ENCODE measurements around the gene RNF123. TPM values are rescaled to one million over a fixed set of nuclear protein-coding genes. Genes with fewer than 3 reads are reported as not detected.

Gene RNF123
- total and polyA plus RNA-seq, 2 donors (not counting 1 experiment from before 2014, with no cell fraction given) = 51.8 to 69.0 TPM

GRCh38 chr3:49654176-49654825, 35.1 kb upstream of the RNF123 start:
- WGBS (ENCODE audit: insufficient coverage) = 82% methylated on average over 17 of the region's 17 CpGs
- no peak overlapping the region for H3K27ac Mint-ChIP-seq
- DNase-seq (no peak), ATAC-seq (ENCODE audit: low read depth) (no peak)
- no peaks in the 10 kb centered on the region for H3K36me3 ChIP-seq (replicated peaks in 1 of 2; ENCODE audit: control extremely low read depth in 1 of 2, control insufficient read depth in 1 of 2, extremely low read depth in 1 of 2, insufficient read depth in 2 of 2, low read length in 1 of 2)
- no peak overlapping the region for H3K4me3 ChIP-seq (ENCODE audit: control extremely low read depth in 1 of 5, extremely low read depth in 1 of 5, insufficient read depth in 1 of 5, low read depth in 2 of 5, low read length in 4 of 5)
- ChIA-PET POLR2A (no interaction called here), CTCF (no interaction called here)
- peaks cover 5% of the 10 kb centered on the region for H3K27me3 Mint-ChIP-seq
- no peak for TF ChIP-seq EZH2 (IDR thresholded peaks at IDR 0.05; ENCODE audit: borderline replicate concordance, insufficient read depth, low read depth, low read length, poor library complexity, severe bottlenecking)
- TF ChIP-seq, protein P1, sequence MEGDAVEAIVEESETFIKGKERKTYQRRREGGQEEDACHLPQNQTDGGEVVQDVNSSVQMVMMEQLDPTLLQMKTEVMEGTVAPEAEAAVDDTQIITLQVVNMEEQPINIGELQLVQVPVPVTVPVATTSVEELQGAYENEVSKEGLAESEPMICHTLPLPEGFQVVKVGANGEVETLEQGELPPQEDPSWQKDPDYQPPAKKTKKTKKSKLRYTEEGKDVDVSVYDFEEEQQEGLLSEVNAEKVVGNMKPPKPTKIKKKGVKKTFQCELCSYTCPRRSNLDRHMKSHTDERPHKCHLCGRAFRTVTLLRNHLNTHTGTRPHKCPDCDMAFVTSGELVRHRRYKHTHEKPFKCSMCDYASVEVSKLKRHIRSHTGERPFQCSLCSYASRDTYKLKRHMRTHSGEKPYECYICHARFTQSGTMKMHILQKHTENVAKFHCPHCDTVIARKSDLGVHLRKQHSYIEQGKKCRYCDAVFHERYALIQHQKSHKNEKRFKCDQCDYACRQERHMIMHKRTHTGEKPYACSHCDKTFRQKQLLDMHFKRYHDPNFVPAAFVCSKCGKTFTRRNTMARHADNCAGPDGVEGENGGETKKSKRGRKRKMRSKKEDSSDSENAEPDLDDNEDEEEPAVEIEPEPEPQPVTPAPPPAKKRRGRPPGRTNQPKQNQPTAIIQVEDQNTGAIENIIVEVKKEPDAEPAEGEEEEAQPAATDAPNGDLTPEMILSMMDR (IDR thresholded peaks at IDR 0.05) = no peak
- H3K79me2 ChIP-seq (ENCODE audit: control insufficient read depth, insufficient read depth, low read length) = no peaks in the 10 kb centered on the region
- no peaks in the 10 kb centered on the region for H4K20me1 ChIP-seq (ENCODE audit: control insufficient read depth, insufficient read depth, low read length, poor library complexity, severe bottlenecking)
- no peaks in the 10 kb centered on the region for H3K9me3 Mint-ChIP-seq (ENCODE audit: insufficient read depth)
- H3K9me3 ChIP-seq (ENCODE audit: control extremely low read depth in 1 of 3, control insufficient read depth in 2 of 3, insufficient read depth in 1 of 3, low read length in 2 of 3) = peaks cover 0 to 5% (median 0%) of the 10 kb centered on the region in 3 donors
- intact Hi-C loops (cut with micrococcal nuclease) = no loop called here
- H3K4me1 ChIP-seq (ENCODE audit: control insufficient read depth in 2 of 2, insufficient read depth in 2 of 2, low read length in 2 of 2) = peaks cover 0 to 11% of the 10 kb centered on the region in 2 donors
- no peak overlapping the region for H3K4me3 Mint-ChIP-seq
- H2AFZ ChIP-seq (ENCODE audit: insufficient read depth, low read depth, low read length, poor library complexity, severe bottlenecking) = no peak overlapping the region
- H3K4me1 Mint-ChIP-seq = peaks cover 4% of the 10 kb centered on the region
- H3K4me2 ChIP-seq (replicated peaks; ENCODE audit: low read depth, low read length, poor library complexity, severe bottlenecking) = no peak overlapping the region
- H3K9ac ChIP-seq (ENCODE audit: low read length) = no peak overlapping the region
- H3K27ac ChIP-seq (ENCODE audit: low read length in 2 of 2) = no peak overlapping the region
- H3K27me3 ChIP-seq (replicated peaks in 1 of 4; ENCODE audit: control extremely low read depth in 1 of 4, control insufficient read depth in 3 of 4, insufficient read depth in 4 of 4, low read length in 3 of 4) = peaks cover 0 to 5% (median 0%) of the 10 kb centered on the region in 4 experiments

DNA sequence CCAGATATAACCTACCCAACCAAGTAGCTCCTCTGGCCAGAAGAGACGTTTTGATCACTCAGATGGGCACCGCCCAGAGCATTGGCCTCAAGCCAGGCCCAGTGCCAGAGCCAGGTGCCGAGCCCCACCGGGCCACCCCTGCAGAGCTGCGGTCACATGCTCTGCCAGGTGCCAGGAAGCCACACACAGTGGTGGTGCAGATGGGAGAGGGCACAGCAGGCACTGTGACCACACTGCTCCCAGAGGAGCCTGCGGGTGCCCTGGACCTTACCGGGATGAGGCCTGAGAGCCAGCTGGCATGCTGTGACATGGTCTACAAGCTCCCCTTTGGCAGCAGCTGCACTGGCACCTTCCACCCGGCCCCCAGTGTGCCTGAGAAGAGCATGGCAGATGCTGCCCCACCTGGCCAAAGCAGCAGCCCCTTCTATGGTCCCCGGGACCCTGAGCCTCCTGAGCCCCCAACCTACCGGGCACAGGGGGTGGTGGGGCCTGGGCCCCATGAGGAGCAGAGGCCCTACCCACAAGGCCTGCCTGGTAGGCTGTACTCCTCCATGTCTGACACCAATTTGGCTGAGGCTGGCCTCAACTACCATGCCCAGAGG, 34.3 kb upstream of the RNF123 start:
- H3K4me1 ChIP-seq (ENCODE audit: control insufficient read depth in 2 of 2, insufficient read depth in 2 of 2, low read length in 2 of 2) = peaks cover 0 to 11% of the 10 kb centered on the region in 2 donors
- whole genome bisulfite sequencing (ENCODE audit: insufficient coverage) = 10% methylated on average over 10 of the region's 10 CpGs
- intact Hi-C loops (cut with micrococcal nuclease) = no loop called here
- H2AFZ ChIP-seq (ENCODE audit: insufficient read depth, low read depth, low read length, poor library complexity, severe bottlenecking) = no peak overlapping the region
- H3K9me3 Mint-ChIP-seq (ENCODE audit: insufficient read depth) = no peaks in the 10 kb centered on the region
- no peaks in the 10 kb centered on the region for H4K20me1 ChIP-seq (ENCODE audit: control insufficient read depth, insufficient read depth, low read length, poor library complexity, severe bottlenecking)
- TF ChIP-seq, protein P1 (IDR thresholded peaks at IDR 0.05) = no peak
- no peak for TF ChIP-seq EZH2 (IDR thresholded peaks at IDR 0.05; ENCODE audit: borderline replicate concordance, insufficient read depth, low read depth, low read length, poor library complexity, severe bottlenecking)
- POLR2A ChIA-PET = no interaction called here
- H3K4me3 ChIP-seq (ENCODE audit: control extremely low read depth in 1 of 5, extremely low read depth in 1 of 5, insufficient read depth in 1 of 5, low read depth in 2 of 5, low read length in 4 of 5) = no peak overlapping the region
- peak; percentile 21 for ATAC-seq (ENCODE audit: low read depth)
- H3K27me3 ChIP-seq (replicated peaks in 1 of 4; ENCODE audit: control extremely low read depth in 1 of 4, control insufficient read depth in 3 of 4, insufficient read depth in 4 of 4, low read length in 3 of 4) = peaks cover 0 to 5% (median 0%) of the 10 kb centered on the region in 4 experiments
- no peak overlapping the region for H3K4me3 Mint-ChIP-seq
- H3K79me2 ChIP-seq (ENCODE audit: control insufficient read depth, insufficient read depth, low read length) = no peaks in the 10 kb centered on the region
- CTCF ChIA-PET = no interaction called here
- no peak overlapping the region for H3K4me2 ChIP-seq (replicated peaks; ENCODE audit: low read depth, low read length, poor library complexity, severe bottlenecking)
- peaks cover 4% of the 10 kb centered on the region for H3K4me1 Mint-ChIP-seq
- no peak overlapping the region for H3K27ac ChIP-seq (ENCODE audit: low read length in 2 of 2)
- H3K9ac ChIP-seq (ENCODE audit: low read length) = no peak overlapping the region
- no peaks in the 10 kb centered on the region for H3K36me3 ChIP-seq (replicated peaks in 1 of 2; ENCODE audit: control extremely low read depth in 1 of 2, control insufficient read depth in 1 of 2, extremely low read depth in 1 of 2, insufficient read depth in 2 of 2, low read length in 1 of 2)
- H3K27me3 Mint-ChIP-seq = peaks cover 5% of the 10 kb centered on the region
- peaks cover 0 to 5% (median 0%) of the 10 kb centered on the region in 3 donors for H3K9me3 ChIP-seq (ENCODE audit: control extremely low read depth in 1 of 3, control insufficient read depth in 2 of 3, insufficient read depth in 1 of 3, low read length in 2 of 3)
- peak; percentile 27 for DNase-seq
- peak overlapping the region; percentile 46 for H3K27ac Mint-ChIP-seq
